Vagina (tissue), 2 donors: Measurements from ENCODE around the gene VNN1.

ENCODE experiments used
- POLR2A ChIP-seq, 2 donors: fragments of 450-650 bp; IDR thresholded peaks; one replicate each; pipeline ENCODE4 v1.6.1; 2017; ENCODE audit warnings: antibody characterized with exemption in 2 of 2, mild to moderate bottlenecking in 2 of 2, moderate library complexity in 2 of 2
- POLR2AphosphoS5 ChIP-seq, 2 donors: sonication (generic); formaldehyde crosslinking; IDR thresholded peaks; one replicate each; pipeline ENCODE4 v1.9.0; 2017; ENCODE audit warnings: antibody characterized with exemption in 2 of 2, mild to moderate bottlenecking in 2 of 2, low read depth in 1 of 2; ENCODE audit not compliant: insufficient read depth in 1 of 2
- TF ChIP-seq, protein P1 (sequence below), 3 experiments: fragments of 450-650 bp in 2 of 3; fragments of 200-600 bp in 1 of 3; sonication (generic) in 1 of 3; IDR thresholded peaks; one replicate each; pipeline ENCODE4 v1.5.1; 2017 to 2019; ENCODE audit warnings: antibody characterized with exemption in 3 of 3, mild to moderate bottlenecking in 2 of 3, moderate library complexity in 2 of 3

GRCh38 chr6:132684272-132684671, 29.6 kb downstream of the VNN1 start:
- TF ChIP-seq, protein P1, sequence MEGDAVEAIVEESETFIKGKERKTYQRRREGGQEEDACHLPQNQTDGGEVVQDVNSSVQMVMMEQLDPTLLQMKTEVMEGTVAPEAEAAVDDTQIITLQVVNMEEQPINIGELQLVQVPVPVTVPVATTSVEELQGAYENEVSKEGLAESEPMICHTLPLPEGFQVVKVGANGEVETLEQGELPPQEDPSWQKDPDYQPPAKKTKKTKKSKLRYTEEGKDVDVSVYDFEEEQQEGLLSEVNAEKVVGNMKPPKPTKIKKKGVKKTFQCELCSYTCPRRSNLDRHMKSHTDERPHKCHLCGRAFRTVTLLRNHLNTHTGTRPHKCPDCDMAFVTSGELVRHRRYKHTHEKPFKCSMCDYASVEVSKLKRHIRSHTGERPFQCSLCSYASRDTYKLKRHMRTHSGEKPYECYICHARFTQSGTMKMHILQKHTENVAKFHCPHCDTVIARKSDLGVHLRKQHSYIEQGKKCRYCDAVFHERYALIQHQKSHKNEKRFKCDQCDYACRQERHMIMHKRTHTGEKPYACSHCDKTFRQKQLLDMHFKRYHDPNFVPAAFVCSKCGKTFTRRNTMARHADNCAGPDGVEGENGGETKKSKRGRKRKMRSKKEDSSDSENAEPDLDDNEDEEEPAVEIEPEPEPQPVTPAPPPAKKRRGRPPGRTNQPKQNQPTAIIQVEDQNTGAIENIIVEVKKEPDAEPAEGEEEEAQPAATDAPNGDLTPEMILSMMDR (IDR thresholded peaks at IDR 0.05) = no peak
- no peak for TF ChIP-seq POLR2AphosphoS5 (IDR thresholded peaks at IDR 0.05; ENCODE audit: insufficient read depth in 1 of 2, low read depth in 1 of 2)
- no peak for TF ChIP-seq POLR2A (IDR thresholded peaks at IDR 0.05)
